Fibroblast of skin of left biceps (primary cell): Measurements from ENCODE around the gene GPR132.
"Not testable (repeated sequence)": the region's sequence is repeated elsewhere in the genome, so short reads cannot be mapped to it uniquely, and the experiment has no call there.

Experiments
- DNase-seq, 2 experiments: peaks; one replicate each; pipeline ENCODE4 v3.0.0-alpha.2; 2013; ENCODE audit warnings: low read depth in 2 of 2

GPR132 gene, protein sequence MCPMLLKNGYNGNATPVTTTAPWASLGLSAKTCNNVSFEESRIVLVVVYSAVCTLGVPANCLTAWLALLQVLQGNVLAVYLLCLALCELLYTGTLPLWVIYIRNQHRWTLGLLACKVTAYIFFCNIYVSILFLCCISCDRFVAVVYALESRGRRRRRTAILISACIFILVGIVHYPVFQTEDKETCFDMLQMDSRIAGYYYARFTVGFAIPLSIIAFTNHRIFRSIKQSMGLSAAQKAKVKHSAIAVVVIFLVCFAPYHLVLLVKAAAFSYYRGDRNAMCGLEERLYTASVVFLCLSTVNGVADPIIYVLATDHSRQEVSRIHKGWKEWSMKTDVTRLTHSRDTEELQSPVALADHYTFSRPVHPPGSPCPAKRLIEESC

DNA sequence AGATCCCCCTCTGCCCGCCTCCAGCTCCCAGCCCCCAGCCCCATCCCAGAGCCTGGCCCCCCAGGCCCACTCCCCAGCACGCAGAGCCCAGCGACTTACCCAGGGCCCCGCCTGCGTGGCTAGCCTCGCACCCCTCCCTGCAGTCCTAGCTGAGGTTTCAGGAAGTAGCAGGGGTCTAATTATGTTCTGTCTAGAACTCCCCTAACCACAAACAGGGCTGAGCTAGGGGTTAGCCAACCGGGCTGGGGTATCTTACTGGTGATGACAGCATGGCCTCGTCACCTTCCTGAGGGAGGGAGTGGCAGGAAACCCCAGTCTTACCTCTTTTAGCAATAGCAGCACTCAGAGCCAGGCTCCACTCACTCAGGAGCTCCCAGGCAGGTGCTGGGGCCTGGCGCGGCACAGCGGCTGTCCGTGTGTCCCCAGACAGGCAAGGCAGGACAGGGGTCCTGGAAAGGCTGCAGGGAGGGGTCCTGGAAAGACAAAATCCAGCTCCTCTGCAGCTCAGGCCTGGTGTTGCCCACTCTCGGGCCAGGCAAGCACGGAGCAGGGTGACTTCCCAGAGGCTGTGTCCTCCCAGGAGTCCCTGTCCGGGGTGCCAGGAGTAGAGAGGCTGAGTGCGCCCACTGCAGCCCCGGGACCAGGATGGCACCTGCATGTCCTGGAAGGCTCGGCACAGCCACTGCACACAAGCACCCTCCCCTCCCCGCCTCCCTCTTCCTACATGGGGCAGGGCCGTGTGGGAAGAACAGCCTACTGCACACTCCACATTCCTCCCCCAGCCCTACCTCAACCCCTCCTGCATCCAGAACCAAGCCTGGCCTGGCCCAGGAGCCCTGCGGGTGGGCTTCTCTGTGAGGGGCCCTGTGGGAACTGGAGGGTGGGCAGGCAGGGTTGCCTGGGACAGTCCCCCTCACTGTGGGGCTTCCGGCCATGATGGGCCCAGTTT, at the start of gene GPR132:
GPR132 (minus strand) TSS at position 151 of the 949 bp plus-strand sequence. CDS start 10,010 bp downstream, outside the sequence.
- no peak for DNase-seq

DNA sequence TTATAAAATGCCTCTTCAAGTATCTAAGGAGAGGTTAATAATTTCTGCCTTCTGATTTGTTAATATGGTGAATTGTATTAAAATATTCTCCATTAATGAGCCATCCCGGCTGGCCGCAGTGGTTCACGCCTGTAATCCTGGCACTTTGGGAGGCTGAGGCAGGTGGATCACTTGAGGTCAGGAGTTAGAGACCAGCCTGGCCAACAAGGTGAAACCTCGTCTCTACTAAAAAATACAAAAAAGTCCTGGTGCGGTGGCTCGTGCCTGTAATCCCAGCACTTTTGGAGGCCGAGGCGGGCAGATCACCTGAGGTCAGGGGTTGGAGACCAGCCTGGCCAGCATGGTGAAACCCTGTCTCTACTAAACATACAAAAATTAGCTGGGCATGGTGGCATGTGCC, 44.0 kb upstream of the GPR132 start:
- DNase-seq = not testable (repeated sequence)

DNA sequence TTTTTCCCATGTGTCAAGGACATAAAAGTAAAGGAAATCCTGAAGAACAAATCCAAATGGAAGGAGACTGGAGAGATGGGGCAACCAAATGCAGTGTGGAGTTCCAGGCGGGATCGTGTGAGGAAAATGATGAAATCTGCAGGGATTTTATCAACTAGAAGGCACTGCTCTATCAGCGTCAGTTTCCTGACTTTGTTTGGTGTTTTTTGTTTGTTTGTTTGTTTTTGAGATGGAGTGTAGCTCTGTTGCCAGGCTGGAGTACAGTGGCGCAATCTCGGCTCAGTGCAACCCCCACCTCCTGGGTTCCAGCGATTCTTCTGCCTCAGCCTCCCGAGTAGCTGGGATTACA, 43.3 kb upstream of the GPR132 start:
- no peak for DNase-seq

DNA sequence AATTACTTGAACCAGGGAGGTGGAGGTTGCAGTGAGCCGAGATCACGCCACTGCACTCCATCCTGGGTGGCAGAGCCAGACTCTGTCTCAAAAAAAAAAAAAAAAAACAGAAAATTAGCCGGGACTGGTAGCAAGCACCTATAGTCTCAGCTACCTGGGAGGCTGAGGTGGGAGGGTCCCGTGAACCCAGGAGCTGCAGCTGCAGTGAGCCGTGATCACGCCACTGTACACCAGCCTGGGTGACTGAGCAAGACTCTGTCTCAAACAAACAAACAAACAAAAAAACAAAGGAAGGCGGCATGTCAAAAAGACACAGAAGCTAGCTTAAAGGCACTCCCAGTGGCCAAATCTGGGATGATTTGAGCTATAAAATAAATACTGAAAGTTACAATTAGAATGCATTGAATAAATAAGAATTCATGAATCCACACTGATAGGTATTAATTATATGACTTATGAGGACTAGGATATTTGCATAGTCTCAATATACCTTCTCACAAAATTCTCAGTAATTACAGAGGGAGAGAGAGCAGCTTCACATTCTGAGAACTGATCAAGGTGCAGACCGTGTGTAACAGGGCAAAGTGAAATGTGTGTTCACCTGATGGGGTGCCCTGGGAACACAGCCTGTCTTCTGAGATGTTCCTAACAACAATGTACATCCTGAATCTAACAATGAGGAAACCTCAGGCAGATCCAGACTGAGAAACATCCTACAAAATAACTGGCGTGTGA, 42.7 kb upstream of the GPR132 start:
- DNase-seq = no peak

DNA sequence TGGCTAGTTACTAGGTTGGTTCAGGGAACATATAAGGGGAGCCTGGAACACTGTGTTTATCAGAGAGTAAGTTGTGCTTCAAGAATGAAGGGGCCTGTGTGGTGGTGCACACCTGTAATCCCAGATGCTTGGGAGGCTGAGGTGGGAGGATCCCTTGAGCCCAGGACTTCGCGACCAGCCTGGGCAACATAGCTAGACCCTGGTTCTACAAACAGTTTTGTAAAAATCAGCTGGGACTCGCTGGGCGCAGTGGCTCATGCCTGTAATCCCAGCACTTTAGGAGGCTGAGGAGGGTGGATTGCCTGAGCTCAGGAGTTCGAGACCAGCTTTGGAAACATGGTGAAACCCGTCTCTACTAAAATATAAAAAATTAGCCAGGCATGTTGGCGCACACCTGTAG, 42.1 kb upstream of the GPR132 start:
- DNase-seq = no peak

DNA sequence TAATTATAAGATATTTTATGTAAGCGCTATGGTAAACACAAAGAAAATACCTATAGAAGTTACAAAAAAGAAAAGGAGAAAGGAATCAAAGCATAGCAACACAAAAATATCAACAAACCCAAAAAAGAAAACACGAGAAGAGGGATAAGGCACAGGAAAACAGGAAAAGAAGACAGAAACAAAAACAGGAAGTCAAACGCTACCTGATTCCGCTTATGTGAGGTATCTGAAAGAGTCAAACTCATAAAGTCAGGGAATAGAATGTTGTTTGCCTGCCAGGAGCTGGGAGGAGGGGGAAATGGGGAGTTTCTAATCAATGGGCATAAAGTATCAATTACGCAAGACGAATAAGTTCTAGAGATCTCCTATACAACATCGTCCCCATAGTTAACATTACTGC, 39.9 kb upstream of the GPR132 start:
- DNase-seq = no peak

DNA sequence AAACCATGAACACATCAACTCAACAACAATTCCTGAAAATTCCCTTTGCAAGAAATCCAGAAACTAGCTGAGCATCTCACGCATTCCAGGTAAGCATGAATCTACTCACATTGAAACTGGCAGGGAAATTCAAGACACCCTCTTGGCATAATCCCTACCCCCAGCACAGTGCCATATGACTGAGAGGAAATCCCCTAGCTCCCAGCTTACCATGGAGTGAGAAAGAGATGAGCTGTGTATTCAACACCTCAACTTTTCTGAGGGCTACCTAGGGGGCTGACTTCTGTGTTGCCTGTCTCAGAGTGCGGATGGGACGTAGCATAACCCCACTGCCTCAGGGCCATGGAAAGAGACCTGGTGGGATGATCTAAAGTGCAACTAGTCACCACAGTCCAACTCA, 37.7 kb upstream of the GPR132 start:
- no peak for DNase-seq

DNA sequence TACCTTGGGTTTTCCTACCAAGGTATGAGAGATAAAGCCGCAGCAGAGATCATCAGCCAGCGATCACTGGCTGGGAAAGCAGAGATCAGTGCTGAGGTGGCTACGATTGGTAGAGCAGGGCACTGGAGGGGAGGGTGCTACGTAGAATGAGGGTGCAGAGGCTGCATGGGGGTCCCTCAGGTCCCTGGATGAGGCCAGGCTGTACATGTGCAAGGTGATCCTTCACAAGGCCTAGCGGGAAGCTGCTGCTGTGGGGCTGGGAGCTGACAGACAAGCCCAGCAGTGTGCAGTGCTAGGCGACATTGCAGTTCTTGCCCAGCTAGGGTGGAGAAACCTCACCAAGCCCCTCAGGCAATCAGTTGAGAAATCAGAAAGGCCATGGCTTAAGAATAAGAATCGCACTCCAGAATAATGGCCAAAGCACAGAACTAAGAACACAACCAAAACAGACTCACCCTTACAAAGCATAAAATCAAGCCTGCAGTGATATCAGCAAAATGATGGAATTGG, 37.2 kb upstream of the GPR132 start:
- DNase-seq = no peak

DNA sequence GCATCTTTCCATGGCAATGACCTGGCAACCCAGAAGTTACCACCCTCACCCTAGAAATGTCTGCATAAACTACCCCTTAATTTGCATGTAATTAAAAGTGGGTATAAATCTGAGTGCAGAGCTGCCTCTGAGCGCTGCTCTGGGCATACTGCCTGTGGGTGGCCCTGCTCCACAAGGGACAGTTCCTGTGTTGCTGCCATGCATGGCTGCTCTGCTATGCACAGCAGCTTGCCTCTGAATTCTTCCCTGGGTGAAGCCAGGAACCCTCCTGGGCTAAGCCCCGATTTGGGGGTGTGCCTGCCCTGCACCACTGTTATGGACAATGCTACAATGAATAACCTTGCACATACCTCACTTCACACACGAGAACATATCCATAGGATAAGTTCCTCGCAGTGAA, 35.7 kb upstream of the GPR132 start:
- no peak for DNase-seq

DNA sequence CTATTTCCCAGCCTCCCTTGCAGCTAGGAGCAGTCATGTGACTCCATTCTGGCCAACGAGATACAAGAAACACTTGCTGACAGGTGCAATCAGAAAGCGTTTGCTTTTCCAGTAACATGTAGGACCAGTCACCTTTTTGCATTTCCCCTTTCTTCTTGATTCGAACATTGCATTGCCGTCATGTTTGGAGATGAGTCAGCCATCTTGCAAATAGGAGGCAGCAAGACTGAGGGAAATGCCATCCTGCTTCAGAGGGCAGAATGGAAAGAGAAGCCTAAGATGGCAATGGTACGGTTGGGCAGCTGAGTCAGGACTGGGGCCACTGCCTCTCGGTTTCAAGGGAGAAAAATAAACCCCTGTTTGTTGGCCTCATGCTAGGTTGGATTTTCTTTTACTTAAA, 34.5 kb upstream of the GPR132 start:
- DNase-seq = no peak

DNA sequence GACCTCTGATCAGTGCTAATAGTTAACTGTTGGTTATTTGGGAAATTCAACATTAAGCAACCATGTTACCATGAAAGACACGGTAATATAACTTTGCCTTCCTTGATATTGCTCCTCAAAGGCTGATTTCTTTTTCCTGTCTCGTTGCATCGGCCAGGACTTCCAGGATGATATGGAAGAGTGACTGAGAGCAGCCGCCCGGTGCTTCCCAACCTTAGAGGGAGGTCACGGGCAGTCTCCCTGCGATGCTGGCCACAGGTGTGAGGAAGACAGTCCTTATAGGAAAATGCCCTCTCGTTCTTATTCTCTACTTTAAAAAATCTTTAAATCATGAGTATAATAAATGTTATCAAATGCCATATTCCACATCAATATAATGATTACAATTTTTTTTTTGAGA, 33.1 kb upstream of the GPR132 start:
- DNase-seq = no peak

DNA sequence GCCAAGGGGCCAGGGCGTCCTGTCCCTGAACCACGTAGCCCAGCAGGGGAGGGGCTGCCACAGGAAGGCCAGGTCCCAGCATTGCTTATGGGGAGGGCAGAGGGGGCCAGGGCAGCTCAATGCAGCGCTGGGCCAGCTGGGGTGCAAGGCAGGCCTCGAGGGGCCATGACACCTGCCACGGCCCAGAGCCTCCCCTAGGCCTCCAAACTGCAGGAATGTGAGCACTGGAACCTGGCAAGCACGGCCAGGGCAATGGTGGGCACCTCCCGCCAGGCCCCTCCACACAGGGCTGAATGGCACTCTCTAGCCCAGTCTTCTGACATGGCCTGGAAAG, 32.5 kb upstream of the GPR132 start:
- no peak for DNase-seq

DNA sequence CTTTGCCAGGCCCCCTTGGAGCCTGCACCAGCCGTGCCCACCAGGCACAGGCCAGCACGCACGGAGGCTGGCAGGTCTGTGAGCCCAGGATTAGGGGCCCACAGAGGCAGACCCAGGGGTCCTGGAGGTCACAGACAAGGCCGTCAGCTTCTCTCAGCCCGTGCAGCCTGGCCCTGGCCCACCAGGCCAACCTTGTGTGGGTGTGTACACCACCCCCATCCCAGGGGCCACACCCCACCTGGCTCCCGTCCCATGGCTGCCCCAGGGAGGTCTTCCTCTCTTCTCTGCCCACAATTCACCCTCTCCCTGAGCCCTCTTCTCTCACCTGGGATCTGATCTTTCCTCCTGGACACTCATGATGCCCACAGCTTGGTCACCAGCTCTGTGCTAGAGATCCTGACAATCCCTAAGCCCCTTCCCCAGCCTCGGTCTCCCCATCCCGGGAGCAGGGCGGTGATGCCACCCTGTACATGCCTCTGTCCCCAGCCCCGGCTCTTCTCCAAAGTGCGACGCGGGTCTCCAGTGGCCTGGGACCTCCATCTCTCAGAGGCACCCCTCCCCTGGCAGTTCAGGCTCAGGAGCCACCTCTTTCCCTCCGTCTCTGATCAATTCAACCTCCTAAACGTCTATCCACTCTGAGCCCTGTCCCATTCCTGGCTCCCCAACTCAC, 31.1 kb upstream of the GPR132 start:
- DNase-seq = no peak

DNA sequence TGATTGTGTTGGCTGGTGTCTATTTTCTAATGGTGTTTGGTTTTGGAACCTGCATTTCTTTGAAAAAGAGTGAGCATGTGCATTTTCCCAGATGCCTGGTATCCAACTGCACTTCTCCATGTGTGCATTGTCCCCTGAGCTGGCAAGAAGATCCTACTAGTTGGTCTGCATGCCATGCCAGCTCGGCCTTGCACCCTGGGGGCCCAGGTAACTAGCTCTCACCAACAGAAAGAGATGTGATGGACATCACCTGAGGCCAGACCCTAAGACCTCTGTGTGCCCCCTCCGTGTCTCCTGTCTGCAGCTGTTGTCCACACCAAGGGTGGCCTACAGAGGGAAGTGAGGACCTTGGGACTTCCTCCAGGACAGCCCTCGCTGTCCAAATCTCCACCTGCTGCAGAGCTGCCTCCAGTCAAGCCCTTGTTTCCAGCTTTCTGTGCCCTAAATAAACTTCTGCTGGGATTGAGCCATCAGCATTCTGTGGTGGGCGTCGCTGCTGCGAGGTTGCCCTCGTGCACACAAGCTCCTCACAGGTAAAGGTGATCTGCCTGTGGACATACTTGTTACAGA, 30.1 kb upstream of the GPR132 start:
- DNase-seq = no peak

DNA sequence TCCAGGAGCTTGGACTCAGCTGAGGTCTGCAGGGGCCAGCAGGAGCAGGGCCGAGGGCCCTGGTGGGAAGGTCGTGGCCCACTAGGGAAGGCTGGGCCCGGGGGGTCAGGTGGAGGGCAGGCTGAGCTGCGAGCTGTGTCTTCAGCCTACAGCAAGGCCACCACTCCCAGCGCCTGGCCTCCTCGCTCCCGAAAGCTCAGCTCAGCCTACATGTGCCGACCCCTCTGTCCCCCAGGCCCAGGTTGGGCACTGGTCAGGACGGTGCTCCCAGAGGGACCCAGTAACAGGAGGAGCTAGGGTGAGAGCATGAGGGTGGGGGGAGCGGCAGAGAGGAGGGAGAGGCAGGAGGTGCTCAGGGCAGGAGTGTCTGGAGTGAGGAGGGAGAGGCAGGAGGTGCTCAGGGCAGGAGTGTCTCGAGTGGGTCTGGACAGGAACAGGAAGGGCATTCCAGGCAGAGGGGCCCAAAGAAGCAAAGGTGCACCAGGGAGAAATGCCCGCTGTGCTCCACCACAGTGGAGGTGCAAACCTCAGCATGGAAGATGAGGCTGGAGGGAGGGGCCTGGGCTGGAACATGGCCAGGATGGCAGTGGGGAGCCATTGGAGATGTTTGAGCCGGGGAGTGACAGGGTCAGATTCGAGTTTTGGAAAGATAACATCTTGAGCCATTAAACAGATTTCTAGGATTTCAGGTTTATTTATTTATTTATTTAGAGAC, 29.1 kb upstream of the GPR132 start:
- no peak for DNase-seq

DNA sequence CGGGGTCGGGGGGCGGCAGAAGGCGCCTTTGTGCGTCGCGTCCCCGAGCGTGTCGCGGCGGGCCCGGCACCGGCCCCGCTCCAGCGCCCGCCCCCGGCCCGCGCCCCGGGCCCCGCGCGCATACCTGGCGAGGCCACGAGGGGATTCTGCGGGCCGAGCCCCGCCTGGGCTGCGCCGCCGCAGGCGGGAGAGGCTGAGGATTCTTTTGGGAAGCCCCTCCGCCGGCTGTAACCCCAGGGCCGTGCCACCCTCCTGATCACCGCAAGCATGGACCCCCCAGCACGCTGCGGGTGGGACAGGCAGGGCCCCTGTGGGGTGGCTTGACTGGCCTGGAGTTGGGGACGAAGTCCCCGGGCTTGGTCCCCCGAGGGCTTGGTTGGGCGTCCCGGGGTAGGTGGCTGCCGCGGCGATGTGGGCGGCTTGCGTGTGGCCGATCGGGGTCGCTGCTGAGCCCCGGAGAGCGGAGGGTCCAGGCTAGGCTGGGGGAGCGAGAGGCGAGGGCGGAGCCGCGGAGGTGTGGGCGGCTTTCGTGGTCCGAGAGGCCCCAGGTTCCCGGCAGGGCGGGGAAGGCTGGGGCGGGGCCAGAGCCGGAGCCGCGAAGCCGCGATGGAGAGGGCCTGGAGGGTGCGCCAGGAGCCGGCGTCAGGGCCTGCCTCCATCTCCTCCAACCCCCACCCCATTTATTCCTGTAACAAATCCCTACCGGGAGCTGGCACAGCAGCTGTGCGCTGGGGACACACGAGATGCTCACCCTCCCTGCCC, 28.4 kb upstream of the GPR132 start:
- peak; percentile 36 to 59 for DNase-seq

DNA sequence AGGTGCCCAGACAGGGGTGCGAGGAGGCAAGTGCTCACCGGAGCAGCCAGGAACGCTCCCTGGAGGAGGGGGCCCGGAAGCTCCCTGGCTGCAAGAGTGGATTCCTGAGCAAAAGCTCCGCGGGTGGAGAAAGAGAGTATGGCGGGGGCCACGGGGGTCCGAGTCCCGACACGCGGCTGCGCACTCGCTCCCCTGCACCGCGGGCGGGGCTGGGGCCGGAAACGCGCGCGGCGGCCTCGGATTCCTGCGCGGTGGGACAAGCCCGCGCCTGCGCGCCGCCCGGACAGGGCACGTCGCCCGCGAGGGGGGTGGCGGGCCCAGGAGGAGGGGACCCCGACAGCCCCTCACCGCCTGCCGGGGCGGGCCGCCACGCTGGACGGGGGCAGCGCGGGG, 27.8 kb upstream of the GPR132 start:
- DNase-seq = peak in 1 of 2 experiments; percentile 29

DNA sequence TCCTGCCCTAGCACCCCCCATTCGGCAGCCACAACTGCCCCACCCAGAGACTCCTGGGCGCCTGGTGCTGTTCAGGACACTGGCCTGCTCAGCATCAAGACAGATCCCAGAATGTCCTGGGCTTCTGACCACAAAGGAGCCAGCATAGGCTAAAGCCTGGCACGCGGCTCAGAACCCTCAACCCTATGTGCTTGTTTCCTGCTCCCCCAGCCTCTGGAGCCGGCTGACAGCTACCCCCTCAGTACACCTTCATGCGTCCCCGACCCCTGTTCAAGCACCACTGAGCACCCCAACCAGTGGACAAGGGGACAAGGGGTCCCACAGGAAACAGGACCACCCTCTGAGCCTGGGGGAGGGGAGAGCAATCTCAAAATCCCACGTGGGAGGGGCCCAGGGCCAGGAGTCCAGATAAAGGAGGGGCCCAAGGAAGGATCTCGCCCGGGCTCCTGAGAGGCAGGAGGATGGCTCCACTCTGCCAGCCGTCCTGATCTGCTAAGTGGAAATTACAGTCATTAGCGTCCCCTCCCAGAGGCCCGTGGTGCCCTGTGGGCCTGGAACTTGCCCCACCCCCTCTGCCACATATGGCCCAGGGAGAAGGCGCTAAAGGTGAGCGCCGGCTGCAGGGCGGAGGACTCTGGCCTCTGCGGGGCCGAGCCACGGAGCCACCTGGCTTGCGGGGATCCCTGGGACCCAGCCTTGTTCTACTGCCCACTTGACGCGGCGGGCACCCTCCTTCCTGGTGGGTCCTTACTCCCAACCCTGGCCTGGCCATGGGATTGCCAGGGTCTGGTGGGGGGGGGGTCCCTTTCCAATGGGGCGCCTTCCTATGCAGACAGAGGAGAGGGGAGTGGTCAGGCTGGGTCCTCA, 27.2 kb upstream of the GPR132 start:
- DNase-seq = no peak
